Activated CD4-positive, alpha-beta T cell treated with anti-CD3 and anti-CD28 coated beads, Interleukin-2, amount 50 U/mL, for 1 hour (primary cell): Measurements from ENCODE around the gene IQGAP2.

Experiments
- DNase-seq: peaks from one replicate; pipeline ENCODE4 v3.0.0-alpha.2; 2020

IQGAP2 gene

DNA sequence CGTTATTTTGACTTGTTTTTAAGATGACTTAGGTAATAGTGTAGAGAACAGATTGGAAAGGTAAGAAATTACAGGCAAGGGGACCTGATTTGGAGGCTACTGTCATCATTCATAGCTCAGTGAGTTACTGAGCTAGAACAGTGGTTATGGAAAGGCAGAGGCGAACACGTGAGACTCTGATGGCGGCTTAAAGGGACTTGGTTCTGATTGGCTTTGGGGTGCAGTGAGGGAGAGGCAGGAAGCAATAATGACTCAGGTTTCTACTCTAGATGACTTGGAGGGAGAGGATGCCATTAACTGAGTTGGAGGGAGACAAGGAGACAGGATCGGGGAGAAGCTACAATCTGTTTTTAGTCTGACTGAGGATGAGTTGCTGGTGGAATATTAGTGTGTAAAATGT lies 217.1 kb downstream of the IQGAP2 start:
- no peak for DNase-seq

DNA sequence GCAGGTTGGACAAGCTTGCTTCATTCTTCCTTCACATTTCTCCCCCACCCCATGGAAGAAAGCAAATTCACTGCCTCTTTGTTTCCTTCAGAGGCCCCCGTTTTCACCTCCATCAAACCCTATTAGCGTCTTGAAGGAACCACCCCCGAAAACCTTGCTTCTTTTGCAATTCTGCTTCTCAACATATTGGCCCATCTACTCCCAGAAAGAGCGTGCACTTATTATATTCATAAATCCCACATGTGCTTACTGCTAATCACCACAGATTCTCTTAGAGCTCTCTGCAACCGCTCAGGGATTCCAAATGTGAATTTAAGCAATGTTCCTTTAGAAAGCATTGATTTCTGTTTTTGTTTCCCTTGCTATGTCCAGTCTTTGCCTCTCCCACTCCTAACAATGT lies 219.0 kb downstream of the IQGAP2 start:
- DNase-seq: no peak

DNA sequence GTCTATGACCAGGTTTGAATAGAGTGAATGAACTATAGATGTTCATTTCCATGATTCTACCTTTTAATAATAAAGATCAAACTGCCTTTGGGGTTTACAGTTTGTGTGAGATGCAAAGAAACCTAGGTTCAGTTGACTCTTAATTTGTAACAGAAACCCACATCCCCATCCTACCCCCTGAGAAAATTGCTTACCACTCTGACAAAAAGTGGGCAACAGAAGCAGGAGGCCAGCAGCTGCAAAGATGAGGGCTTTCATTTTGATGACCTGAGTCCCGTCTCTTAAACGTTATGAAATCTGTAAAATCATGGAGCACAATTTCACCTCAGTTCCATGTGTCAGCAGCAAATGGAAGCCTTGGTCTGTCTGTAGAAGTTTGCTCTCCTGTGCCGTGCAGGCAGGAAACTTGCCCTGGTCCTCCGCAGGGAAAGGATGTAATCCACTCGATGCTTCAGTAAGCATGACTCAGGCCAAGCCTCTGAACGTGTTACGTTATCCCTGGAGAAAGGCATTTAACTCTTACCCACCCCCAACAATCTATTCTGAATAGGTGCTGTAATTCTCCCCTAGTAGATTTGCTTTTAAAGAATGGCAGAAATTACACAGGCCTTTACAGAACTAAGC lies 220.0 kb downstream of the IQGAP2 start, which contains the start of gene F2RL2:
Gene F2RL2 (minus strand): TSS at position 431 of the 624 bp plus-strand sequence. CDS start 173 bp downstream, at position 258.
- no peak for DNase-seq

DNA sequence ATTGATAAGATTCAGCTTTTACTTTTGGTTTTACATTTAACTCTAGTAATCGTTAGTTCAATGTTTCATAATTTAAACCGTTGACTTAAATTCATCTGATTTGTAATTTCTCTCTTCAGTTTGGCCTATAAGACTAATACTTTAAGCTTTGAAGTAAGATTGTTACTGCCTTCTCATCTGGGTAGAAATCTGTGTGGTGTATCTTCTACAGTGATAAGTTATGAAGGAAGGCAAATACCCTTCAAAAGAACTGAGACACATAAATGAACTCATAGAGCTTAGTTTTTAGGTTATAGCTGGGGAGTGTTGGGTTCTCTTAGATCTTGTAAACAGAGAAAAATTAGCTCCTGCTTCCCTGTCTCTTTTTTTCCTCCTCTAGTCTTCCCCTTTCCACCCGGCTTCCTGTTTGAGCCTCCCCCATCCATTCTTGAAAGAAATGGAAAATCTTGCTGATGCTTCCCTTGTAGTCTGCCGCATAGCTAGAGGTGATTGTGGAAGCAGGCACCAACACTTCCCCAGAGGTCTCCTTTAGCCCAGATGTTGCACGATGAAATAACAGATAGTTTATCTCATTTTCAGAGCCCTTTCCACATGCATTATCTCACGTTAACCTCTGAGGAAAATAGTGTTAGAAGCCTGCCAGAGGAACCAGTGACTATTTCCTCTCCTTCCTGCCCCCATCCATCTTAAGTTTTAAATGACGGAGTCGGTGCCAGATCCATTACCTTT lies 222.2 kb downstream of the IQGAP2 start:
- no peak for DNase-seq

DNA sequence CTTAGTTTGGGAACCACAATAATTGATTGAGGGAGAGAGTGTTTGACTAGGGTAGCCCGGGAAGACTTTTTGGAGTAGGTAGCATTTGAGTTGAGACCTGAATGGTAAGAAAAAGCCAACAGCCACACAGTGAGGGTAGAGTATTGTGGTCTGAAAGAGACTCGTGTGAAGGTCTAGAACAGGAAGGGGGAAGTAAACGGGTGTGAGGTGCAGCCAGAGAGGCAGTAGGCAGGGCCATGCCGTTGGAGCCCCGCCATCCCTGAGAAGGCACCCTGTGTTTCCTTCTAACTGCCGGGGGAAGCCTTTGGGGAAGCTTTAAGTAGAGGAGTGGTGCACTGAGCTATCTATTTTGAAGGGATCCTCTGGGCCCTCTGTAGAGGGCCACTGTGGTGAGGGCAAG lies 223.7 kb downstream of the IQGAP2 start:
- no peak for DNase-seq

DNA sequence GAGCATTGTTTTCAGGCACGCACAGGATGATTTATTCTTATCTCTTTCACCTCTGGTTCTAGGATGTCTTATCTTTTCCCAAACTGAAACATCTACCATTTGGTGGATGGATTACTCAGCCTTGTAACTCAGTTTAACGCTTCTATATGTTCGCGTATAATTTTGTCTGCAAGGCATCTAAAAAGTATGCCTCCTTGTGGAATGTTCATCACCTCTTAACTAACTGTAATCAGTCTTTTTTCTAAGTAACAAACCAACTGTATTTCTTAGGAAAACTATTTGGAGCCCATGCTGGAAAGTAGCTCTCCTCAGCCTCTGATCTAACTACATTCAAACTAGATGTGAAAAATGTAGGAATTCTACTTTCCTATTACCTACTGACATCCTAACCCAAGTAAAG lies 231.6 kb downstream of the IQGAP2 start:
- DNase-seq: no peak

DNA sequence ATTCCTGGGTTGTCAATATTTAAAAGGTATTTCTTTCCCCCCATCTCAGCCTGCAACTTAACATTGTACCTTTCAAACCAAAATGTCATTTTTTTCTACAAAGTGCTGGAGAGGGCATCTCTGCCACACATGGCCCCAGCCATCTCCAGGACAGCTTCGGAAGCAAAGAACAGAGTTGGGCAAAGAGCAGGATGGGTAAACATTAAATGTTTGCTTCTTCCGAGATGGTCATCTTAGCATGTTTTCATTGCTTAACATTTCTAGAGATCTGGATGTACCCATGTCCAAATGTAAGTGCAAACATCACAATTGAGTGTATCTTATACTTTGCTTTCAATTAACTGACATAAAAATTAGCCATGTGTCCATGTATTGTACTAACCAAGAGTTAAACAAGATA lies 234.4 kb downstream of the IQGAP2 start:
- DNase-seq: no peak

DNA sequence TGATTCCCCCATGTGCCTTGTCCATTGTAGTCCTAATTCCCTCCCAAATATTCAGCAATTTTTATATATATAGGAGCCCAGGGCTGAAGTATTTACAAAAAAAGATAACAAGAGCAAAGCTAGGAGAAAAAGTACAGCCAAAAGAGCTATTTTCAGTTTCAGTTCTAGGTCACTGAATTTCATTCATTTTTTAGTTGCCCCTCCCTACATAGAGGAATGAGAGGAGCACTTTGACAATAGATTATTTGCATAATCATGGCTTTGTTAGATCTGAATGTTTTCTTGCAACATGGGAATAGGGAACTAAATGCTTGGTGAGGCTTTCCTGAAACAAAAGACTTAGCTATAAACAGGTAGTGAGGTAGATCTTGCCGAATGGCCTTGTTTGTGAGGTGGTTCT lies 235.4 kb downstream of the IQGAP2 start:
- no peak for DNase-seq

DNA sequence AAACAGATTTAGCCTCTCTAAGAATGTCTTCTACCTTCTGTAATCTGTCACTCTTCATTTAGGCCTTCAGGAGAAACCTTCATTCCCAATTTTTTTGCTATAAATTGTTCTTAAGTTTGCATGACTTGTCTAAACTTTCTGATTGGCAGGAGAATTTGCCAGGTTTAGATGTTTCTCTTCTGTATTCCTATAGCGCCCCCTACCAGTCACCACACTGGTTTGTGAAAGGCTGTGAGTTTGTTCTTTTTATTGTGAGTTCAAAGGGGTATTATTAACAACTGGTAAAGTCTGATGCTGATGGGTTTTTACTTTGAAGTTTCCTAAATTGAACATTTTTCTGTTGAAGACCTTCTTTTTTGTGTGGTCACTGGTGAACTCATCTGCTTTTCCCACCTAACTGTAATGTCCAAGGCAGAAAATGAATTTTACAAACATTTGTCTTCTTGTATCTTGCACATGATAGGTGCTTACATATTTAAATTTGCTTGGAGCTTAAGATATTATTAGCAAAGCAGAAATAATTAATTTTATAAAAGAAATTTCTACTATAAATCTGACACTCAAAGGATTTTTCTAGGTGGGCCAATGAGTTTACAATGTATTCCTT lies 238.5 kb downstream of the IQGAP2 start:
- peak; percentile 59 for DNase-seq

DNA sequence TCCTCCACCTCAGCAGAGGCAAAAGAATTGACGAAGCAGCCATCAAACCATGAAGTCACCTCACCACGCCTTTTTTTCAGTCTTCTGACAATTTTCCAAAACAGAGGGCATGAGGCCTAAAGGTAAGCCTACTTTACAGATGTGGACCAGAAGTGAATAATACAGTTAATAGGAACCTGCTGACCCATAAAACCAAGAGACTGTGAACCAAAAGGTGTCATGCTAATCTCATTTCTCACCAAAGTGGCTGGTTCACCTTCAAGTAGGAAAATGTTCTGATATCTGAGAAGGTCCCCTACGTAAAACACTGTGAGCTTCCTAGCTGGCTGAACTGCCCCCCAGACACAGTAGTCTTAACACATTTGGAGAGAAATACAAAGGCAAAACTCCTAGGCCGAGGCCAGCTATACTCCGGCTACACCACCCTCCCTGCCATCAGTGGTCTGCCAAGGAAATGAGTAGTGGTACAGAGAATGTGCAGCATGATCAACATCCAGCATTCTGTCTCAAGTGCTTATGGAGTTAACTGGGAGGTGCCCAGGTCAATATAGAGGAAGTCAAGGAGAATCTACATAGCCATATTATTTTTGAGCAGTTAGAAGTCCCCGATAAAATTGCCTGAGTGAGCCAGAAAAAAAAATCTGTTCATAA lies 239.4 kb downstream of the IQGAP2 start:
- DNase-seq: no peak

DNA sequence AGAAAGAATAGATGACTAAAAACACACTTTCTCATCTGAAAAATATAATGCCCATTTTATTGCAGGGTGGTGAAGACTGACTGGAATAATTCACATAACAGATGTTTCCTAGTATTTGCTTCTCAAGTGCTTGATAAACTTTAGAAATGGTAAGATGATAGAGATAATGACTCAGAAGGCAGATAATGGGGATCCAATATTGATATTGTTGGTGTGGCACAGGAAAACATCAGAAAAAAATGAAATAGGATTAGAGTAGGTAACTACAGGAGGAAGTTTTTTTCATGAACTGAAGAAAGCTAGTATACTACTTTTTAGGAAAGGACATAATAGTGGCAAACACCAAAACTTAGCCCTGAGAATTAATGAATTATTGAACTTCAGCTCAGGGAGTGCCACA lies 240.3 kb downstream of the IQGAP2 start:
- DNase-seq: no peak

DNA sequence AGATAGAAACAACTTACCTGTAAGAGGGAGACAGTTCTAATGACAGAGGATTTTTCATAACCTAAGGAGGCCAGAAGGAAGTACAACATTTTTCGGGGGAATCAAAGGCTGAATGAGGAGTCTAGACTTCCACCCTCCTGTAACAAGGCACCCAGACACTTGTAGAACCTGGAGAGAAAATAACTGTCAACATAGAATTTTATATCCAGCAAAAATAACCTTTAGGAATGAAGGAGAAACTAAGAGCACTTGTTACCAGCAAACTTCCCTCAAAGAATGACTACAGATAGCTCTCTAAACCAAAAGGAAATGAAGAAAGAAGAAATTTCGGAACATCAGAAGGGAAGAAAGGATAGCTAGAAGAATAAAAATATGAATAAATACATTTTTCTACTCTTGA lies 246.1 kb downstream of the IQGAP2 start:
- no peak for DNase-seq

DNA sequence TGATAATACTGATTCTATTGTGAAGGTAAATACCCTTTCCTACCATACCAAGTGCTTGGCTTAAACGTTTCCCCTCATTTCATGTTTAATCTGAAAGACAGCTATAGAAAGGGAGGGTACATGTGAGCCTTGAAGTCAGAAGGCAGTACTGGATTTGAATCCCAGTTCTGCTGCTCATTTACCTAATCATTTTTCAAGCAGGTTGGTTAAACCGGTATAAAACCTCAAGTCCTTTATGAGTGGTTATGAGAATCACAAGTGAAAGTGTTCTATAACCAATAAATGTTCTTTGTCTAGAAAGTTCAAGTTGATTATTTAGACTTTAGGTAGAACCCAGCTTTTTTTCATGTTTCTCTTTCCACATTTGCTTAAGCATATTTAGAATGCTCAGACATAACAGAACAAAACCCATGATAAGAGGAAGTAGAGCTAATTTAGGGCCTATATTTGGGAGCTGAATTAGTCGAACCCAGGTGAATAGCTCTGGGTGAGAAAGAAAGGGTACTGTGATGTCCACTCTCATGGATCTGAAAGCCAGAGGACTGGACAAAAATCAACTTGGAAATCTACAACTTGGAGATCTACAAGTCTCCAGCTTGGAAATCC lies 249.8 kb downstream of the IQGAP2 start:
- no peak for DNase-seq

DNA sequence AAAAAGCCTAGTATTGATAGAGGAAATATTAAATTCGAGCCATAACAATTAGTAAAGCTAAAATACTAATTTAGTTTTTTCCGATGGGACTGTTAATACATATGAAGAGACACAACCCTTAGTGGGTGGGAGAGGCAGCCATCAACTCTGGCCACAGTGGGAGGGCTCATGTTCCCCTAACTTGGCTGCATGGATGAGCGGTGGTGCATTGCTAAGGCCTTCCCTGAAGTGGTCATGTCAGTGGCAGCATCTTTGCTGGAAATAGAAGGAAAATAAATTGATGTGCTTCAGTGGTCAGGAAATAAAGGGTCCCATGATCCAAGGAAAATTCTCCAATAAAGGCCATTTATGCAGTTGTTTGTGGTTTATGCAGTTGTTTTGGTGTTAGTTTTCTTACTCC lies 254.0 kb downstream of the IQGAP2 start:
- no peak for DNase-seq

DNA sequence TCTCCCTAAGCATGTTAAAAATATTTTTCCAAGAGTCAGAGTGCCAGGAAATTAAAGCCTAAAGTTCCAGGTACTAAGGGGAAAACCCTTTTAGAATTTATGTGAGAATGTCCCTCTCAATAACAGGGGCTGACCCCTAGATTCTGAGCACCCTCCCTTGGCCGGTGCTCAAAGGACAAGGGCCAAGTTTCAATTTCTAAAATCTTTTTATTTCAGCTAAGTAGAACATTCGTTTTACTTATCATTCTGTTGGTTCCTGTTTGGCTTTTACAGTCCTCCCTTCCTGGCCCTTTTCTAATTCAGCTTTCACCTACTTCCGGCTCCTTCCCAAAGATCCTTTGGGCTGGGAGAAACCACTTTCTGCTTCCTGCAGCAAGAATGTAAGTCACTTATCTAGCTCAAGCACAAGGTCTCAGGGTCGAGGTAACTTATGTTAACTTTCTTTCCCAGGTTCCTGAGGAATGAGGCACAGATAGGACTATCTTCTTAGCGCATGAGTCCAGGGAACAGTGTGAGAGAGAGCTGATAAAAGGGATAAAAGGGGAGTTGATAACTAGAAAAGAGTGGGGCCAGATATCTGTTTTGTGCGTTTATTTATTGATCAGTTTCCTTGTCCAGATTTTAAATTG lies 254.7 kb downstream of the IQGAP2 start:
- DNase-seq: no peak

DNA sequence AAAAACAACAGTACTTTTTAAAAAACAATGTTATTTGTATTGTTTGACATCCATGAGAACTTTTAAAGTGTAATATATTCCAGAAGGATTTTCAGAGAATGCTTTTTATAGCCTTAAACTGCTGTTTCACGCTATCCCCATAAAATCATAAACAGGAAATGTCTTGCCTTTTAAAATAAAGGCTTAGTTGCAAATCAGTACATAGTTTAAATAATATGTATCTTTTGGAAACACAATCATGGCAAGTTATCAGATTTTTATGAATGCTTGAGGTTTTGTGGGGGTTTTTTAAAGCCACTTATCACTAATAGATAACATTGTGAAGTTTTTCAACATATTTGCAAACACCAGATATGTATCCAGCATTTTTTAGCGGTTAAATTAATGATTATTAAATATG lies 257.3 kb downstream of the IQGAP2 start:
- no peak for DNase-seq

DNA sequence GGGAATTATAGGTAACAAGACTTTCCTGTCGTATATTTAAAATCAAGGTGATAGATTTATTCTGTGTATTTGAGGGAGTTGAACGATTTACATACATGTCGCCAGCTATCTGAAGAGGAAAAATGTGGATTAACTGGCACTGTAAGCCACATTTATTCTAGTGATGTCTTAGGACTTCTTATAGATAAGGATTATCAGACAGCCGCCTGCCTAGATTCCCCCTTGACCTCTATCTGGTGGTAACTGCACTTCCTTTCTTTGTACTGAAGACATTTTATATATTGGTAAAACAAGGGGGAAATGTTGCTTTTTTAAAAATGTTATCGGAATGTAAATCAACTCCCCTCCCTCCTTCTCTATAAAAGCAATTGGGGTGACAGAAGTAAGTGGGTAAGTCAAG lies 259.4 kb downstream of the IQGAP2 start:
- DNase-seq: no peak

DNA sequence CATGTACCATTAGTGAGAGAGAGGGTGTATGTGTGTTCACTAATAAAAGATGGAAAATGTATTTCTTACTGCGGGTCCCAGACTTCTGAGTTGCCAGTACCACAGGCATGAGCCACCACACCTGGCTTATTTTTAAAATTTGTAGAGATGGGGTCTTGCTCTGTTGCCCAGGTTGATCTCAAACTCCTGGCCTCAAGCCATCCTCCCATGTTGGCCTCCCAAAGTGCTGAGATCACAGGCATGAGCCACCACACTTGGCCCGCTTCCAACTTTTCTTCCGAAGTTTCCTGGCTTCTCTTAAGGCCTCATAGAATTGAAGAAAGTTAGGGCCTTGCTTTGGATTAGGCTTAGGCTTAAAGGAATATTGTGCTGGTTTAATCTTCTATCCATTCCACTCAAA lies 260.5 kb downstream of the IQGAP2 start:
- no peak for DNase-seq

DNA sequence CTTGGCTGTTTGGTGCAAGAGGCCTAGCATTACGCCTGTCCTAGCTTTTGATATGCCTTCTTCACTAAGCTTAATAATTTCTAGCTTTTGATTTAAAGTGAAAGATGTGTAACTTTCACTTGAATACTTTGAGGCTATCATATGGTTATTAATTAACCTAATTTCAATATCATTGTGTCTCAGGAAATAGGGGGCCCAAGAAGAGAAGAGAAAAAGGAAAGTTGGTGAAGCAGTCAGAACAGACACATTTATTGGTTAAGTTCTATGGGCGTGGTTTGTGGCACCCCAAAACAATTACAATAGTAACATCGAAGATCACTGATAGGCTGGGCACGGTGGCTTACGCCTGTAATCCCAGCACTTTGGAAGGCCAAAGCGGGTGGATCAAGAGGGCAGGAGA lies 261.0 kb downstream of the IQGAP2 start:
- no peak for DNase-seq

DNA sequence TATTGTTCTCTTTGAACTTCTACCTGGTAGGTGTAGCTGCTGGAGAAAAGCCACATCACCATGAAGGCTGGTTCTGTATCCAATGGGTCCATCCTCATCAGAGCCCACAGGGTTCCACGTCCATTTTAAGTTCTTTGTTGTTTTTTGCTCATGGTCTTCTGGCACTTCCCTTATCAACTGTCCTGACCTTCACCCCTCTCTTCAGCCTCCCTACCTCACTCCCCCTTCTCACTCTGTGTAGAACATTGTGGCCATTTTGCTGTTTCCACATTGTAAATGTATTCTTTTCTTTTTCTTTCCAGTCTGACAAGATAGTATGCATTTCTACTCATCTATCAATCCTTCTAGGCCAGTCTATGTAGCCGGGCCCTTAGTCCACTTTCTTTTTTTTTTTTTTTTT lies 264.4 kb downstream of the IQGAP2 start:
- no peak for DNase-seq

DNA sequence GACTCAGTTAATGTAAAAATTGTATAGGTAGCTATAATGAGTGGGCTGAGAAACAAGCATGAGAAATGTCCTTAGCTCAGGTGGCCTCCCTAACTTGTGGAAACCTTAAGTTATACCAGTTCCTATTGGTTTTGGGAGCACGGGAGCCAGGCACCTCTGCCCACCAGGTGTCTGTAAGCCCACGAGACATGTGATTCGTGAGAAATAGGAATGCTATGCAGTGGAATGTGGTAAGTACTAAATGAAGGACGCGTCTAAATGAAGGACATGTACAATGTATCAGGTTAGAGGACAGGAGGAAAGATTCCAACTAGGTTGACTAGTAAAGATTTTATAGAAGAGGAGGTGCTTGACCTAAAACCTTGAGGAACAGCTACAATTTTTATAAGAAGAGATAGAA lies 266.2 kb downstream of the IQGAP2 start:
- DNase-seq: no peak

DNA sequence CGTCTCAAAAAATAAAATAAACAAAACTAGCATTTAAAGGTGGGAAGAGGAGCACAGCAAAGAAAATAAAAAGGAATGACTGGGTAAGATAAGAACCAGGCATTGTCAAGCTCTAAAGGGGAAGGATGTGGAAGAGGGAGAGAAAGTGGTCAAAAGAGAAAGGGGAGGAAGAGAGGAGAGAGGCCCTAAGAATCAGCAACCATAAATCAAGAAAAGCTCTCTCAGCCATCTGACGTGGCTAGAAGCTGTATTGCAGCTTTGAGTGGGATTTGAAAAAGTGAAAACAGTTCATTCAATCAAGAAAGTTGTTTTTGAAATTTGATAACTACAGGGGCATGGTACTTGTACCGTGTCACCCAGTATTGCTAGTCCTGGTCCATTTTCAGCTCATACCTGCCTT lies 267.4 kb downstream of the IQGAP2 start:
- DNase-seq: no peak

DNA sequence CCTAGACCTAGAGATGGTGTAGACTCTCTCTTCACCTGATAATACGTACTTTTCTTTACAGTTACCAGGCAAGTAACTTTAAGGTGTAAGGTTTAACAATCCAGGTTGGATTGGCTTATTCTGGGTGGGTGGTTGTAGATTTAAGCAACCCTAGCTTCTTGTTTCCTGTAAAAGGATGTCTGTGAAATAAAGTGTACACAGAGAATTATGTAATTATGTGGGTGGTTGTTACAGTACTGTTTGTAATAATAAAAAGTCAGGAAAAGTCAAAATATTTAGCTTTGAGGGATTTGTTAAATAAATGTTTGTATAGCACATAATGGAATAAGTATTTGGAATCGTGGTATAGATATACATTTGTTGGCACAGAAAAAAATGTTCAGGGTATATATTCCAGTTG lies 269.2 kb downstream of the IQGAP2 start:
- DNase-seq: no peak
